MCF 10A (cell line): ENCODE results near the gene CAPZB. TPM values are rescaled to one million over a fixed set of nuclear protein-coding genes. Genes with fewer than 3 reads are reported as not detected.

Source experiments
- BruUV-seq: library from RNA; stranded (reverse); fragments of 400-500 nt; replicated peaks from 2 replicates; lab custom pipeline; 2021; lab: Mats Ljungman, UMichigan
- CTCF ChIA-PET: fragments of 300-600 bp; sonication (Branson Sonifier 250); formaldehyde crosslinking; extraction: SDS; loops from one replicate; lab custom pipeline; 2021; ENCODE audit warnings: antibody characterized with exemption, inconsistent platforms; lab: Yijun Ruan, JAX
- POLR2A ChIA-PET: fragments of 300-600, 350-650 bp; sonication (Branson Sonifier 250); formaldehyde crosslinking; extraction: SDS; loops from one replicate; lab custom pipeline; 2020; ENCODE audit warnings: antibody characterized with exemption, inconsistent platforms; lab: Yijun Ruan, JAX
- DNase-seq: peaks from one replicate; pipeline ENCODE4 v3.0.0-alpha.2; 2018; ENCODE audit not compliant: unreplicated experiment
- H3K27ac Mint-ChIP-seq: one replicate; pipeline ENCODE4 v1.8.0; 2022; ENCODE audit warnings: mild to moderate bottlenecking, low read depth, mixed read lengths; ENCODE audit not compliant: unreplicated experiment
- H3K27me3 Mint-ChIP-seq: one replicate; pipeline ENCODE4 v1.8.0; 2022; ENCODE audit warnings: mixed read lengths; ENCODE audit not compliant: insufficient read depth, unreplicated experiment
- H3K36me3 Mint-ChIP-seq: one replicate; pipeline ENCODE4 v1.8.0; 2022; ENCODE audit warnings: mild to moderate bottlenecking, moderate library complexity, mixed read lengths; ENCODE audit not compliant: insufficient read depth, unreplicated experiment
- H3K4me1 Mint-ChIP-seq: one replicate; pipeline ENCODE4 v1.8.0; 2022; ENCODE audit warnings: mixed read lengths; ENCODE audit not compliant: insufficient read depth, unreplicated experiment
- H3K4me3 Mint-ChIP-seq: one replicate; pipeline ENCODE4 v1.8.0; 2022; ENCODE audit warnings: mild to moderate bottlenecking, moderate library complexity, mixed read lengths; ENCODE audit not compliant: unreplicated experiment
- H3K9me3 Mint-ChIP-seq: one replicate; pipeline ENCODE4 v1.8.0; 2022; ENCODE audit warnings: mixed read lengths; ENCODE audit not compliant: unreplicated experiment
- CTCF ChIP-seq: fragments of 200-600 bp; IDR thresholded peaks from one replicate; pipeline ENCODE4 v1.8.0; 2022; ENCODE audit warnings: antibody characterized with exemption, mild to moderate bottlenecking; ENCODE audit not compliant: unreplicated experiment
- intact Hi-C: fragments of 100-400 bp; cut with micrococcal nuclease; formaldehyde crosslinking; loops from 2 replicates; pipeline ENCODE4 v1.14.1; 2022
- total RNA-seq: library from RNA; stranded (reverse); gene quantifications from 2 replicates; pipeline ENCODE4 v1.2.3, GENCODE V29; 2022

The CAPZB gene
- total RNA-seq, 1 experiment from 2014 or later, result 252 TPM

GRCh38 chr1:19496527-19496874 lies 11.2 kb upstream of the CAPZB start:
- no peaks in the 10 kb centered on the region for H3K4me1 Mint-ChIP-seq
- ChIA-PET CTCF (interaction anchor here (1.0 kb wide), 1 partner anchor 9 kb away, joined by 3 read pairs; no protein-coding TSS in a partner anchor), POLR2A (interaction anchor here (1.2 to 2.2 kb wide), 2 partner anchors 9 to 10 kb away, joined by 3 to 7 read pairs; no protein-coding TSS in a partner anchor)
- H3K4me3 Mint-ChIP-seq, result no peak overlapping the region
- TF ChIP-seq CTCF, result no peak
- no peak for DNase-seq
- no TSS peak for BruUV-seq
- no peaks in the 10 kb centered on the region for H3K9me3 Mint-ChIP-seq
- no peaks in the 10 kb centered on the region for H3K36me3 Mint-ChIP-seq
- no peak overlapping the region for H3K27ac Mint-ChIP-seq
- no peaks in the 10 kb centered on the region for H3K27me3 Mint-ChIP-seq
- intact Hi-C loops, result no loop called here

DNA sequence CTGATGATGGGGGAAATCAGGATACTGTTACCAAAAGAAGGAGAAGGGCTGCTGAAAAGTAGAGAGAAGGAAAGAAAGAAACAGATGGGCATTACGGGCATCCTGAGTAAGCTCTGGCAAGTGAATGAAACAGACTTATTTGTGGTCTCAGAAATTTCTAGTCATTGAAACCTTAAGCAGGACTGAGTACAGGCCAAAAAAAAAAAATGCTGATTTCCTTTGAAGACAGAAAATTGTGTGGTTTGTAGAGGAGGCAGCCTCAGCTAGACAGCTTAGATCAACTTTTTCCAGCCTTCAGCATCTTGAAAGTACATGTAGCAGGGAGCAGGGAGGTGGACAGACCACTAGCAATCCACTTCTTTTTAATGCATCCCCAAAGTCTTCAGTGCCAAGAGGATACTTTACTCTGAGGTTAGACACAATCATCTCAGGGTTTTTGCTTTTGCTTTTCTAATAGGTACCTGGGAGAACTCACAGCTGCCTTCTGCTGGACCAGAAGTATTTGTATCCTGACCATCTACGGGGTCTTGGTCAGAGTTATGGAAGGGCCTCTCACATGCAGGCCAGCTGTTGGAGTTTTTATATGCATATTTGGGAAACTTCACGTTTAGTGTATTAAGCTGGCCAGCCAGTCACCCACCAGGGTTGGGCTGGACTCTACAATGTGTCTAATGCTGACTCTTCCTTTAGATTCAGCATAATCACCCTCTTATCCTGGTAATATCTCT lies 10.6 kb upstream of the CAPZB start:
- Mint-ChIP-seq H3K36me3 (no peaks in the 10 kb centered on the region), H3K9me3 (no peaks in the 10 kb centered on the region), H3K27me3 (no peaks in the 10 kb centered on the region), H3K27ac (no peak overlapping the region), H3K4me1 (no peaks in the 10 kb centered on the region), H3K4me3 (no peak overlapping the region)
- intact Hi-C loops, result no loop called here
- no peak for TF ChIP-seq CTCF
- CTCF ChIA-PET, result interaction anchor here (1.0 kb wide), 1 partner anchor 8 kb away, joined by 3 read pairs; no protein-coding TSS in a partner anchor
- BruUV-seq, result no TSS peak
- POLR2A ChIA-PET, result interaction anchor here (1.2 to 2.2 kb wide), 2 partner anchors 8 to 9 kb away, joined by 3 to 7 read pairs; no protein-coding TSS in a partner anchor
- no peak for DNase-seq

DNA sequence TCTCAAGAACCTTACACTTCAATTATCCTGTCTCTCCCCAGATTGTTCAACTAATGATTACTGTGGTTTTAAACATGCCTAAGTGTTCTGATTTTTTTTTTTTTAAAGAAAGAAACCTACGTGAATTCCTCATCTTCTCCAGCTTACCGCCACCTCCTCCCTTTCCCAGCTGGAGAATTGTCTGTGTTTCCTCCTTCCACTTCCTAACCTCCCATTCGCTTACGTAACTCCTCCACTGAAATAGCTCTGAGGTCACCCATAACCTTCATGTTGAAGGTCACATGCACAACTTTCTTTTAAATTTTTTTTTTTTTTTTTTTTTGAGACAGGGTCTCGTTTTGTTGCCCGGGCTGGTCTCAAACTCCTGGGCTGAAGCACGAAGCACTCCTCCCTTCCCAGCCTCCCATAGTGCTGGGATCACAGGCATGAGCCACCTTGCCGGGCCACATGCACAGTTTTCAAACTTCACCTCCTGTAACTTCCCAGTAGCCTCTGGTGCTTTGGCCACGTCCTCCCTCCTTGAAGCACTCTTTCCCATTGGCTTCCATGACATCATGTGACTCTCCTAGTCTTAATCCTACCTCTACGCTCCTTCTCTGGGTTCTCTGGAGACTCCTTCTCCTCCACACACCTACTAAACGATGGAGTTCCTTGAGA lies 9.8 kb upstream of the CAPZB start:
- H3K36me3 Mint-ChIP-seq, result no peaks in the 10 kb centered on the region
- no peaks in the 10 kb centered on the region for H3K4me1 Mint-ChIP-seq
- TF ChIP-seq CTCF, result no peak
- no peak overlapping the region for H3K27ac Mint-ChIP-seq
- no peak overlapping the region for H3K4me3 Mint-ChIP-seq
- no TSS peak for BruUV-seq
- ChIA-PET CTCF (interaction anchor here (0.6 kb wide), 2 partner anchors 143 to 1659 kb away, joined by 3 read pairs; no protein-coding TSS in a partner anchor), POLR2A (interaction anchor here (0.6 to 1.6 kb wide), 3 partner anchors 9 to 102 kb away, joined by 3 to 5 read pairs (median 3); a partner anchor contains a TSS)
- DNase-seq, result no peak
- H3K27me3 Mint-ChIP-seq, result no peaks in the 10 kb centered on the region
- intact Hi-C loops, result no loop called here
- no peaks in the 10 kb centered on the region for H3K9me3 Mint-ChIP-seq

DNA sequence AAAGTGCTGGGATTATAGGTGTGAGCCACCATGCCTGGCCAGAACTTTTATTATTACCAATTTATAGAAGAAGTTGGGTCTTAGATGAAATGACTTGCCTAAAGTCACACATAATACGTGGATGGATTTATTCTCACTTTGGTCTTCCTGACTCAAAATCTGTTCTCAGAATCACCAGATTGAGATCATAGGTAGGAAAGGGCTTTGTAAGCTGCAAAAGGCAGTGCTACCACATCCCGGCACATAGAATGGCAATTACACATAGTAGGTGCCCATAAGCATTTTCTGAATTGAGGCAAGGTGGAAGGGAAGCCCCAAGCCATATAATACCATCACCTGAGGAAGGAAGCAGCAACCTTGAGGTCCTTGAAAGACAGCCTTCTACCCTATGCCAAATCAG lies 8.2 kb upstream of the CAPZB start:
- ChIA-PET CTCF (interaction anchor here (0.5 to 1.3 kb wide), 4 partner anchors 11 to 169 kb away, joined by 3 to 6 read pairs (median 4); no protein-coding TSS in a partner anchor), POLR2A (interaction anchor here (1.6 kb wide), 1 partner anchor 104 kb away, joined by 5 read pairs; a partner anchor contains a TSS)
- no peak for DNase-seq
- Mint-ChIP-seq H3K4me3 (no peak overlapping the region), H3K4me1 (no peaks in the 10 kb centered on the region), H3K27ac (no peak overlapping the region), H3K9me3 (no peaks in the 10 kb centered on the region), H3K36me3 (no peaks in the 10 kb centered on the region), H3K27me3 (no peaks in the 10 kb centered on the region)
- no TSS peak for BruUV-seq
- TF ChIP-seq CTCF, result no peak
- intact Hi-C loops, result no loop called here
